CD4-positive, CD25-positive, alpha-beta regulatory T cell (primary cell): Measurements from ENCODE around the gene ZDHHC17. TPM values are rescaled to one million over a fixed set of nuclear protein-coding genes. Genes with fewer than 3 reads are reported as not detected.

Experiments
- ATAC-seq, 2 donors: fragments of 150-1000 bp; cut with Tn5 transposase; one replicate each; pipeline ENCODE4 v1.10.0; 2021; ENCODE audit warnings: low read depth in 2 of 2, moderate number of reproducible peaks in 2 of 2, moderate library complexity in 1 of 2
- DNase-seq, 3 donors: peaks; one replicate each; pipeline versions ENCODE4 v3.0.0 to v3.0.0-alpha.2; 2012 to 2022; ENCODE audit warnings: mixed read lengths in 1 of 3
- H3K27ac ChIP-seq: one replicate; pipeline ENCODE4 v1.7.0; 2013; ENCODE audit warnings: mild to moderate bottlenecking, low read length; ENCODE audit not compliant: insufficient read depth, poor library complexity, severe bottlenecking
- H3K27me3 ChIP-seq: one replicate; pipeline ENCODE4 v1.7.0; 2013; ENCODE audit warnings: low read length; ENCODE audit not compliant: control insufficient read depth, insufficient read depth
- H3K36me3 ChIP-seq: one replicate; pipeline ENCODE4 v1.7.0; 2013; ENCODE audit warnings: mild to moderate bottlenecking, low read length, moderate library complexity; ENCODE audit not compliant: control insufficient read depth, insufficient read depth
- H3K4me1 ChIP-seq: 2 replicates; pipeline ENCODE4 v1.7.0; 2013; ENCODE audit warnings: mild to moderate bottlenecking, low read length; ENCODE audit not compliant: insufficient read depth, control insufficient read depth, poor library complexity, severe bottlenecking
- H3K4me3 ChIP-seq: one replicate; pipeline ENCODE4 v1.7.0; 2013; ENCODE audit warnings: low read depth, mild to moderate bottlenecking, low read length, moderate library complexity
- H3K9me3 ChIP-seq, 2 experiments: 1 replicate in 1 of 2; 2 replicates in 1 of 2; pipeline ENCODE4 v1.7.0; 2013; ENCODE audit warnings: low read length in 2 of 2, mild to moderate bottlenecking in 1 of 2, moderate library complexity in 1 of 2; ENCODE audit not compliant: control insufficient read depth in 2 of 2
- H3K27ac Mint-ChIP-seq, 3 donors: one replicate each; pipeline ENCODE4 v1.8.0; 2020 to 2022; ENCODE audit warnings: mild to moderate bottlenecking in 3 of 3, mixed read lengths in 3 of 3, moderate library complexity in 2 of 3
- H3K27me3 Mint-ChIP-seq: one replicate; pipeline ENCODE4 v1.8.0; 2022; ENCODE audit warnings: mild to moderate bottlenecking, mixed read lengths
- H3K36me3 Mint-ChIP-seq: one replicate; pipeline ENCODE4 v1.8.0; 2020; ENCODE audit warnings: mixed read lengths
- H3K4me1 Mint-ChIP-seq, 4 donors: one replicate each; pipeline ENCODE4 v1.8.0; 2020 to 2022; ENCODE audit warnings: mixed read lengths in 4 of 4, mild to moderate bottlenecking in 1 of 4
- H3K4me3 Mint-ChIP-seq, 4 donors: one replicate each; pipeline ENCODE4 v1.8.0; 2020 to 2022; ENCODE audit warnings: mild to moderate bottlenecking in 4 of 4, mixed read lengths in 4 of 4, moderate library complexity in 3 of 4
- H3K9me3 Mint-ChIP-seq, 7 donors: one replicate each; pipeline ENCODE4 v1.8.0; 2020 to 2022; ENCODE audit warnings: mixed read lengths in 7 of 7, mild to moderate bottlenecking in 3 of 7, moderate library complexity in 2 of 7
- polyA plus RNA-seq, 4 donors: library from polyadenylated mRNA; unstranded; fragments of 300-500 nt; fragmentation: Illumina TruSeq; gene quantifications; one replicate each; pipeline ENCODE4 v1.2.3, GENCODE V29; 2021
- total RNA-seq: library from RNA; stranded (reverse); gene quantifications from one replicate; pipeline ENCODE4 v1.2.3, GENCODE V29; 2022

Gene ZDHHC17
- total and polyA plus RNA-seq, 5 donors from 2014 or later: 9.4 to 51.2 (median 14.2) TPM

GRCh38 chr12:76804435-76804976, 40.6 kb downstream of the ZDHHC17 start:
- H3K27ac ChIP-seq: no peak overlapping the region
- peaks cover 0 to 9% (median 0%) of the 10 kb centered on the region in 7 donors for H3K9me3 Mint-ChIP-seq
- H3K4me1 ChIP-seq: no peaks in the 10 kb centered on the region
- H3K27me3 ChIP-seq: no peaks in the 10 kb centered on the region
- peaks cover 49% of the 10 kb centered on the region for H3K36me3 ChIP-seq
- H3K27me3 Mint-ChIP-seq: no peaks in the 10 kb centered on the region
- peaks cover 42% of the 10 kb centered on the region for H3K36me3 Mint-ChIP-seq
- DNase-seq: no peak
- H3K4me3 Mint-ChIP-seq: no peak overlapping the region
- H3K4me3 ChIP-seq: no peak overlapping the region
- no peak for ATAC-seq
- peak overlapping the region in 1 of 3 donors; percentile 49 for H3K27ac Mint-ChIP-seq
- peaks cover 0 to 7% of the 10 kb centered on the region in 2 experiments for H3K9me3 ChIP-seq
- peaks cover 4 to 16% (median 10%) of the 10 kb centered on the region in 4 donors for H3K4me1 Mint-ChIP-seq

- H3K4me1 Mint-ChIP-seq: peaks cover 0 to 9% (median 6%) of the 10 kb centered on the region in 4 donors
- Histone ChIP-seq H3K27me3 (no peaks in the 10 kb centered on the region), H3K27ac (no peak overlapping the region), H3K4me3 (no peak overlapping the region), H3K36me3 (peaks cover 54% of the 10 kb centered on the region), H3K9me3 (no peaks in the 10 kb centered on the region), H3K4me1 (no peaks in the 10 kb centered on the region)
- peaks cover 30% of the 10 kb centered on the region for H3K36me3 Mint-ChIP-seq
- H3K4me3 Mint-ChIP-seq: no peak overlapping the region
- no peaks in the 10 kb centered on the region for H3K9me3 Mint-ChIP-seq
- ATAC-seq: no peak
- H3K27ac Mint-ChIP-seq: no peak overlapping the region
- H3K27me3 Mint-ChIP-seq: no peaks in the 10 kb centered on the region
- no peak for DNase-seq
Measured at GRCh38 chr12:76810671-76811419, 46.9 kb downstream of the ZDHHC17 start.

- H3K4me3 ChIP-seq: no peak overlapping the region
- H3K27ac Mint-ChIP-seq: no peak overlapping the region
- H3K4me1 Mint-ChIP-seq: peaks cover 0 to 9% (median 6%) of the 10 kb centered on the region in 4 donors
- H3K4me1 ChIP-seq: no peaks in the 10 kb centered on the region
- no peaks in the 10 kb centered on the region for H3K9me3 Mint-ChIP-seq
- no peak overlapping the region for H3K27ac ChIP-seq
- peaks cover 53% of the 10 kb centered on the region for H3K36me3 ChIP-seq
- H3K4me3 Mint-ChIP-seq: no peak overlapping the region
- H3K27me3 Mint-ChIP-seq: no peaks in the 10 kb centered on the region
- H3K36me3 Mint-ChIP-seq: peaks cover 30% of the 10 kb centered on the region
- H3K27me3 ChIP-seq: no peaks in the 10 kb centered on the region
- ATAC-seq (no peak), DNase-seq (no peak)
- H3K9me3 ChIP-seq: no peaks in the 10 kb centered on the region
Measured at GRCh38 chr12:76811976-76812375, 48.1 kb downstream of the ZDHHC17 start.

- Mint-ChIP-seq H3K27me3 (no peaks in the 10 kb centered on the region), H3K27ac (no peak overlapping the region), H3K4me1 (peaks cover 0 to 9% (median 7%) of the 10 kb centered on the region in 4 donors), H3K9me3 (no peaks in the 10 kb centered on the region), H3K4me3 (no peak overlapping the region), H3K36me3 (peaks cover 31% of the 10 kb centered on the region)
- Histone ChIP-seq H3K27ac (no peak overlapping the region), H3K4me1 (no peaks in the 10 kb centered on the region), H3K27me3 (no peaks in the 10 kb centered on the region), H3K4me3 (no peak overlapping the region), H3K9me3 (no peaks in the 10 kb centered on the region), H3K36me3 (peaks cover 50% of the 10 kb centered on the region)
- DNase-seq: no peak
- ATAC-seq: no peak
Measured at GRCh38 chr12:76813265-76813664, 49.4 kb downstream of the ZDHHC17 start.

- Histone ChIP-seq H3K36me3 (peaks cover 49% of the 10 kb centered on the region), H3K4me1 (no peaks in the 10 kb centered on the region), H3K27ac (no peak overlapping the region), H3K9me3 (no peaks in the 10 kb centered on the region), H3K4me3 (no peak overlapping the region), H3K27me3 (no peaks in the 10 kb centered on the region)
- Mint-ChIP-seq H3K27ac (peak overlapping the region in 1 of 3 donors; percentile 41), H3K27me3 (no peaks in the 10 kb centered on the region), H3K36me3 (peaks cover 34% of the 10 kb centered on the region), H3K4me3 (no peak overlapping the region), H3K4me1 (peaks cover 0 to 13% (median 8%) of the 10 kb centered on the region in 4 donors), H3K9me3 (no peaks in the 10 kb centered on the region)
- ATAC-seq (no peak), DNase-seq (no peak)
Measured at GRCh38 chr12:76813972-76814371, 50.1 kb downstream of the ZDHHC17 start.

GRCh38 chr12:76820888-76821482, 57.1 kb downstream of the ZDHHC17 start:
- ATAC-seq (no peak), DNase-seq (no peak)
- H3K4me3 Mint-ChIP-seq: no peak overlapping the region
- Histone ChIP-seq H3K27me3 (no peaks in the 10 kb centered on the region), H3K9me3 (no peaks in the 10 kb centered on the region), H3K36me3 (peaks cover 31% of the 10 kb centered on the region), H3K27ac (no peak overlapping the region), H3K4me1 (no peaks in the 10 kb centered on the region), H3K4me3 (no peak overlapping the region)
- peaks cover 20% of the 10 kb centered on the region for H3K36me3 Mint-ChIP-seq
- H3K27ac Mint-ChIP-seq: no peak overlapping the region
- H3K9me3 Mint-ChIP-seq: no peaks in the 10 kb centered on the region
- H3K27me3 Mint-ChIP-seq: no peaks in the 10 kb centered on the region
- H3K4me1 Mint-ChIP-seq: peaks cover 0 to 9% (median under 1%) of the 10 kb centered on the region in 4 donors

GRCh38 chr12:76830436-76830835, 66.5 kb downstream of the ZDHHC17 start:
- Mint-ChIP-seq H3K27ac (no peak overlapping the region), H3K4me3 (no peak overlapping the region), H3K4me1 (peaks cover 0 to 4% (median 0%) of the 10 kb centered on the region in 4 donors), H3K27me3 (no peaks in the 10 kb centered on the region), H3K9me3 (peaks cover 0 to 1% (median 0%) of the 10 kb centered on the region in 7 donors), H3K36me3 (peaks cover 38% of the 10 kb centered on the region)
- H3K36me3 ChIP-seq: peaks cover 53% of the 10 kb centered on the region
- no peak overlapping the region for H3K27ac ChIP-seq
- H3K4me3 ChIP-seq: no peak overlapping the region
- ATAC-seq (no peak), DNase-seq (no peak)
- H3K27me3 ChIP-seq: no peaks in the 10 kb centered on the region
- H3K9me3 ChIP-seq: no peaks in the 10 kb centered on the region
- no peaks in the 10 kb centered on the region for H3K4me1 ChIP-seq
